Measurements from ENCODE around the gene DBX1.

DBX1 gene

DNA sequence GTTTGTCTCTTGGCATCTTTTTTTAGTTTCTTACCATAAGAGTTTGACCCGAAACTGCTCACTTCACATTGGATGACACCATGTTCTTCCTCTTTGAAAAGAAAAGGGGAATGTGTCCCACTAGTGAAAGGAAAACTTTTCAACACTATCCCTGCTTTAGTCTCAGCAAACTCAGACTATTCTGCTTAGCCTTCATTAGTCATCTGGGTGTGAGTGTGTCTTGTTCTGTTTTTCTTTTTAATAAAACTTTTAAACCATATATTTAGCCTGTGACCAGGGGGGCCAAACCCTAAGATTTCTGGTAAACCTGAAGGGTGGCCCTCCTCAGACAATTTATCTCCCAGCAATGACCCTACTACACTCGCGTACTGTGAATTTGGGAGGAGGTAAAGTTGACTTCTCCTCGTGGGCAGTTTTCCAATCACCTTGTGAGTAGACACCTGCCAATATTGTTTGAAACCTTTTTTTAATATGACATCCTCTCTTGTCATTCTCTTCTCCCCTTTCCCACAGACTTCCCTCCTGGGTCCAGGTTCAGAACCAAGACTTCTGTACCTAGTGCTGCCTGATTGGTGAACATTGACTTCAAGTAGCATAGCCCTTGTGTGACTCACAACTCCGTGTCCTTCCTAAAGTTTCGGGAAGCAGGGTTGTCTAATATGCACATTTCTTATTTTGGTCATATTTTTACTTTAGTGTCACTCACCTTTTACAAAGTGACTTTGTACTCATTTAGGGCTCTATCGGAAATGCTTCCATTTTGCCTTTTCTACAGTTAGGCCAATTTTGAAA, 39.9 kb downstream of the DBX1 start:
- DNase-seq: no peak

DNA sequence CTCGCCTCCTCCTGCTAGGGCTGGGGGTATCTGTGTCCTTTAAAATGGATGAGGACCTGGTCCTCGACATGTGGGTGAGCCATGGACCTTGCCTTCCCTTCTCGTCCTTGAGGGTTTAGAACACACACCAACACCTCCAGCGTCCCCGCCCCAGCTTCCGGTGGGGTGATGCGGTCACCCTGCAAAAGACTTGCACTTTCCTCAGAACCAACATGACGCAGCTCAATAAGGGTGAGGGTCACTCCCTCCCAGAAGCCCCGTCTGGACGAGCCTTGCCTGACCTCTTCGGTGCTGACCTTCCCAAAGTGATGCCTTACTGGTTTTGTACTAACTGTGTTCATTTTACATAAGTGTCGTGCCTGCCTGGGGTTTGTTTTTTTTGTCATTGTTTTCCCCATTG, 41.0 kb downstream of the DBX1 start:
- no peak for DNase-seq

DNA sequence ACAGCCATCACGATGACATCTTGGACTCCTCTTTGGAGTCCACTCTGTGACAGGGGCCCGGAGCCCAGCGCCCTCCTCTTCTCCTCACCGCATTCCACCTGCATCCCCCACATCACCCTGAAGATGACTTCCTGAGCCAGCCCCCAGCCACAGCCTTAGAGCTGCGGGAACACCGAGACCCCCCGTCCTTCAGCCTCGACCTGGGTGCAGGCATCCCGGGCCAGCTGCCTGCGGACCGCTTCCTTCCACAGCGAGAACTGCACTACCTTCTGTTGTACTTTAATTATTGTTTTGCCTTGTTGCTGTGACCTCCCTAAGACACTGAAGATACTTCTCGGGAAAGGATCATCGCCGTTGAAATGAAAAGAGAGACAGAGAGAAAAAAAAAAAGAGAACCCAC, 42.1 kb downstream of the DBX1 start:
- DNase-seq: no peak

DNA sequence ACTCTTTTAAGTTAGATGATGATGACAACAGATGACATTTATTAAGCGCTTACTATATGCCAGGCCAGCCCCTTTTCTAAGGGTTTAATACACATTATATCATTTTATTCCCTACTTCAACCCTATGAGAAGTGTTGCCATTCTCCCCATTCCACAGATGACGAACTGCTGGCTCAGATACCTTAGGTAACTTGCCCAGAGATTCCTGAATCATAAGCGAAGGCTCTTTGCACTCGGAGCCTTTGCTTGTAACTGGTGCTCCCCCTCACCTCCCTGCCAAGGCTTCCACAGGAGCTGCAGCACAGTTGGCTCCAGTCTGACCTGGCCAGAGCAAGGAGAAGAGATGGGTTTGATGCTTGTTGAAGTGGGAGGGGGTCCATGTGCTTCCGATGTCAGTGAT, 43.0 kb downstream of the DBX1 start:
- DNase-seq: no peak

DNA sequence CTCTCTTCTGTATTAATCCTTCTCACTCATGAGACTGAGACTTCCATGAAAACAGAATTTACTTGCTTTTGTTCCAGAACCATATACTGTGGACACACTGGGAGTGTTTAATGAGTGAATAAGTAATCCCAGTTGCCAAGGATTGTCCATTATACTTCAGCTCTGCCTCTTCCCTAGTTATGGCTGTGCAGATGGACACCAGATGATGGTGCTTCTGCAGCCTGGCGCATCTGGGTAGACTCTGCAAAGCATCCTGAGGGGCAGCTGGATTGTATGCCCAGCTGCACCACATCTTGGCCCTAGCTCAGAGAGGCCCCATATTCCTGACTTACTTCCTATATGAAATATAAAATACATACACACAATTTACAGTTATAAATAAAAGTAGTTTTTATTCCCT, 43.5 kb downstream of the DBX1 start:
- peak; percentile 36 to 72 for DNase-seq

DNA sequence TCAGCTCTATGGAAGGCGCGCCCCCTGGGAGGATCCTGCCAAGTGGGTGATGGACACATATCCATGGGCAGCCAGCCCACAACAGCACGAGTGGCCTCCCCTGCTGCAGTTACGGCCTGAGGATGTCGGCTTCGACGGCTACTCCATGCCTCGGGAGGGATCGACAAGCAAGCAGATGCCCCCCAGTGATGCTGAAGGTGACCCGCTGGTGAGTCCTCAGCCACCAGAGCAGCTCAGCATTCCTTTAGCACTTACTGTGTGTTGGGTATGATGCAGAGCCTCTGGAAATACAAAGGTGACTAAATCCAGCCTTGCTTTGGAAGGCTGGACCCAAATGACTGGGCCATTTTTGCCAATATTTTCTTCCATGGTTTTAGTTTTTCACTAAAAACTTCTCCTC, 45.7 kb downstream of the DBX1 start:
- DNase-seq: no peak

DNA sequence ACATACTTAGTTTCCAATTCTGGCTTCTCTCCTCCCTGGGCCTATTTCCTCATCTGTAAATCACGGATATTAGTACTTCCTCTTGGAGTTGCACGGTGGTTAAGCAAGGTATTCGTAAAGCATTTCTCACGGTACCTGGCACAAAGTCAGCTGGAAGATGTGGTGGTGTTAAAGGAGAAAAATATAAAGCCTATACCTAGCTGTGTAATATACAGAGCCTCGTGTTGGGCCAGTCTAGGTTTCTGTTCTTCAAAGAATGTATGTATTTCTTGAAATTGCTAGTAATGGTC, 47.2 kb downstream of the DBX1 start:
- DNase-seq: no peak

DNA sequence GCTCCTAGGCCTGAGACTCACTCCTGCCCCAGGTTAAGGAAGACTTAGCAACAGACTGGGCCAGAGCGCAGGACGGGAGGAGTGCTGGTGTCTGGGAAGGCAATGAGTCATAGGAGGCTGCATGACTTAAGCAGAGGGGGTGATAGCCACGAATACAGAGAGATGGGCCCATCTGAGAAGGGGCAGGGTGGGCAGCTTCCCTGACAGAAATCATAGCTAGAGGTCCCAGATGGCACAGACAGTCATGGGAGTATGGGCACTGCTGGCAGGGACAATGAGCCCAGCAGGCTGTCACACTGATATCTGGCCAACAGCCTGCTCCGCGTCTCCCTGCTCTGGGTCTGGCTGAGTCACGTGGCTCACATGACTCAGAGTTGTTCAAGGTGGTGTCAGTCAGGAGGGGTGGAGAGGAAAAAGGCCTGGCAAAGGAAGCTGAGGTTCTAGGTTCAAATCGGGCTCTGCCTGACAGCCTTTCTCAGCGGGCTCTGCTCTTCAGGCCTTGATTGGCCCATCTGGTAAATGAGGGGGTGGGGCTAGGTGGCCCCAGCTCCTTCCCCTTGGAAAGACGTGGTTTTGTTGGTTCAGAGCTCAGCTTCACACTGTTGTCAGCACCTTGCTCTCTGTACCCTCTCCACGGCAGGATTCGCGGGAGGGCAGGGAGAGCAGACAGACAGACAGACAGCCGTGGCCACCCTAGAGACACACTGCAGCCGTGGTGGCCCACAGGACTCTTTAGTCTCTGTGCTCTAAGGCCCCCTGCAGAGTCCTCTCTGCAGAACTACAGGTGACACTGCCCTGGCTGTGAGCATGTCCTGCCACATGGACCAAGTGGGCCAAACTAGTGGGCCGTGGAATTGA, 47.8 kb downstream of the DBX1 start:
- peak; percentile 40 to 82 for DNase-seq

DNA sequence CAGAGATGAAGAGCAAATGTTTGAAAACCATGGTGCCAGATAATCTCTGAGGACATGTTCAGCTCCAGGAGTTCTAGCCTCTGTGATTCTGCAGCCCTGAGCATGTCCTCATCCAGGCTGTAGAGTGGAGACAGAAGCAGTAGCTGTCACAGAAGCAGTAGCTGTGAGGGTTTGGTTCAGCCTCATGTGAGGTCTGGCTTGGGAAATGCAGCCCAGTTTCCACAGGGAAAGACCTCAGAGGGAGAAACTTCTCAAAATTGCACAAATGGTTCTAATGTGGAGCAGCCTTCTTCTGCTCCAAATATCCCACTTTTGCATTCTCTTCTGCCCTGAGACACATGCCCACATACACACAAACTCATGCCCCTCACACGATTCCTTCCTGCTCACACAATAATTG, 48.4 kb downstream of the DBX1 start:
- no peak for DNase-seq

DNA sequence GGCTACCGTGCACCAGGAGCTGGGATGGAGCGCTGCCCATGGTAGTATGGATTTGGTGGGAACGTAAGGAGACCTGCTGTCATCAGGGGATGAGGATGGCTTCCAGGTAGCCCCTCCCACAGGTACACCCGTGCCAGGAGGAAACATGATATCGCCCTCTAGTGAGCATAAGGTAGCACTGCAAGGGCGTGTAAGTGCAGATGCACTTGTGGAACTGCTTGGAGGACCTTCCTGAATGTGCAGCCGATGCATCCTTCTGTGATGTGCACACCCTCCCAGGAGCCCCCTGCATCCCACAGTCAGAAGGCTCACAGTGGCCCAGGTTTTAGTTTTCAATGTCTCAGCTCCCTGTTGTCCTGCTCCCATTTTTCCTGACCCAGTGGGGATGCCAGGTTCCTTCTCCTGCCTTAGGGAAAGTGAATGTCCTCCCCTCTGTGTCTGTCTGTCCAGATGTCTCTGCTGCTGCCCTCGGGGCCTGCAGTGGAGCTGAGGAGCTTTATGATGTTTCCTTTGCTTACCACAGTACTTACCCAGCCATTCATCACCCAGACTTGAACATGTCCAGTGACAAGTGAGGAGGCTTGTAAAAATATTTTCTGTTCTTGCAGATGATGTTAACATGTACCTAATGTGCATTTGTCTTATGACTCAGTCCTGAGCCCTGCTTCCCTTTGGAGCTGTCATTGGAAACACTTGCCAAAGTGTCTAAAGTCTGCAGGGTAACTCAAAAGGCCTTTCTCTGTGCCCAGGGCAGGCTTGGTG, 49.2 kb downstream of the DBX1 start:
- DNase-seq: peak in 1 of 2 experiments; percentile 46

DNA sequence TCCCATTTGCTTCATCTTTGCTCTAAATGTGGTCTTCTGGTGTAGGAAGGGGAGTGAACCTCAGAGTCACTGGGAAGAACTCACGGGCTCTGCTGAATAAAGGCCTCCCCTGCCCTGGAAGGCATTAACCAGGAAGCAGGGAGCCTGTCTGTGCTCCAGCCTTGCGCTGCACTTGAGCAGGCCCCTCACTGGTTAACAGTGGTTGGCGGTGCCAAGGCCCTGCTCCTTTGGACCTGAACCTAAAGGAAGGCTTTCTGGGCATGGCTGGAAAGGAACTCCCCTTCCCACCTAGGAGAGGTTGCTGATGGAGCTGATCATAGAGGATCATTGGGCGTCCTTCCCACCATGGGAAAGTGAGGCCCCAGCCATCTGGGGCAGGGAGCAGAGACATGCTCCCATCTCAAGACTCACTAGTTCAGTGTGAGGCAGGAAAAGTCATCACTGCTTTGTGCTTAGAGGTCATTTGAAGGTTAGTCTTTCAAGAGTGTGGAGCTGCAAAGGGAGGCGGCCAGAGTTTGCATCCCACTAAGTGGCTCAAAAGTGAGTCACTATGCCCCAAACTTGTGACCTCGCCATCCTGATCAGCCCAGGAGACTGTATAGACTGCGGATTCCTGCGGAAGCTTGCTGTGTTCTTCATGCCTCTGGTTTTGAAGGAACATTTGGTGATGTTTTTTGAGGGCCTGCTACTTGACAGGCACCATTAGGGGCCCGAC, 50.4 kb downstream of the DBX1 start:
- DNase-seq: no peak

Measured in NCI-H524 (cell line).